K562 (cell line): ENCODE data around the gene DNAJB1. TPM values are rescaled to one million over a fixed set of nuclear protein-coding genes. Genes with fewer than 3 reads are reported as not detected.
A peak's percentile ranks its signal among the peaks of the same experiment; 100 is the strongest.

Source experiments
- ATAC-seq: fragments of 200-7000 bp; cut with Tn5 transposase; 3 replicates; pipeline ENCODE4 v1.9.1; 2020; ENCODE audit warnings: moderate library complexity
- BruUV-seq: library from RNA; stranded (reverse); fragments of 400-500 nt; replicated peaks from 2 replicates; lab custom pipeline; 2021; lab: Mats Ljungman, UMichigan
- CTCF ChIA-PET: fragments of 300-600 bp; formaldehyde crosslinking; extraction: SDS; loops from one replicate; lab custom pipeline; 2021; ENCODE audit warnings: low intra/inter-chr PET ratio; lab: Yijun Ruan, JAX
- POLR2A ChIA-PET: fragments of 300-600, 350-650 bp; sonication (Branson Sonifier 250); formaldehyde crosslinking; extraction: SDS; loops from one replicate; lab custom pipeline; 2021; ENCODE audit warnings: antibody characterized with exemption, inconsistent platforms; lab: Yijun Ruan, JAX
- DNase-seq, 4 experiments: peaks; one replicate each; pipeline versions ENCODE4 v3.0.0 to v3.0.0-alpha.2; 2011 to 2018; ENCODE audit warnings: low spot score in 3 of 4, mixed read lengths in 3 of 4; ENCODE audit errors: extremely low read depth in 1 of 4
- FAIRE-seq: peaks from 2 replicates; lab custom pipeline; 2011; peaks lifted over from hg19 to GRCh38; lab: Jason Lieb, UNC
- H2AFZ ChIP-seq: 2 replicates; pipeline ENCODE4 v1.6.0; 2011; ENCODE audit warnings: low read depth, low read length, control low read depth, inconsistent platforms
- H3K27ac ChIP-seq: fragments of 200-600 bp; 3 replicates; pipeline ENCODE4 v1.8.0; 2011; ENCODE audit warnings: low read depth, mild to moderate bottlenecking, control low read depth, inconsistent platforms, low read length, moderate library complexity, mixed read lengths; ENCODE audit errors: extremely low read depth
- H3K27me3 ChIP-seq, 2 experiments: fragments of 300-600 bp in 1 of 2; 2 replicates in 1 of 2; 3 replicates in 1 of 2; pipeline versions ENCODE4 v1.6.0 to v1.8.0; 2011; ENCODE audit warnings: inconsistent platforms in 2 of 2, low read length in 2 of 2, mild to moderate bottlenecking in 1 of 2, mixed read lengths in 1 of 2, moderate library complexity in 1 of 2; ENCODE audit not compliant: control insufficient read depth in 2 of 2, insufficient read depth in 2 of 2
- H3K36me3 ChIP-seq: fragments of 300-600 bp; 3 replicates; pipeline ENCODE4 v1.8.0; 2011; ENCODE audit warnings: mild to moderate bottlenecking, low read length, inconsistent platforms; ENCODE audit not compliant: control insufficient read depth, insufficient read depth
- H3K4me1 ChIP-seq, 2 experiments: fragments of 200-600 bp in 1 of 2; replicated peaks in 1 of 2; 2 replicates in 1 of 2; 3 replicates in 1 of 2; pipeline versions ENCODE4 v1.5.1 to v1.8.0; 2011; ENCODE audit warnings: inconsistent platforms in 2 of 2, low read length in 2 of 2, mild to moderate bottlenecking in 1 of 2, mixed read lengths in 1 of 2, moderate library complexity in 1 of 2; ENCODE audit not compliant: control insufficient read depth in 2 of 2, insufficient read depth in 2 of 2
- H3K4me2 ChIP-seq: 2 replicates; pipeline ENCODE4 v1.6.1; 2011; ENCODE audit warnings: low read length, control low read depth, inconsistent platforms, mixed read lengths; ENCODE audit not compliant: insufficient read depth
- H3K4me3 ChIP-seq: fragments of 200-600 bp; sonication (generic), shearing (Covaris generic); 2 replicates; pipeline ENCODE4 v1.5.1; 2016; ENCODE audit warnings: control low read depth, inconsistent platforms
- H3K79me2 ChIP-seq: fragments of 200-600 bp; 3 replicates; pipeline ENCODE4 v1.8.0; 2011; ENCODE audit warnings: low read length, inconsistent platforms; ENCODE audit not compliant: control insufficient read depth, insufficient read depth
- H3K9ac ChIP-seq, 2 experiments: 2 replicates each; pipeline versions ENCODE4 v1.6.0 to v1.6.1; 2011; ENCODE audit warnings: low read depth in 2 of 2, low read length in 2 of 2, control low read depth in 1 of 2, inconsistent platforms in 1 of 2, mild to moderate bottlenecking in 1 of 2, mixed read lengths in 1 of 2; ENCODE audit not compliant: insufficient read depth in 1 of 2
- H3K9me1 ChIP-seq: one replicate; pipeline ENCODE4 v1.6.0; 2011; ENCODE audit warnings: inconsistent platforms, mild to moderate bottlenecking, low read length, moderate library complexity; ENCODE audit not compliant: control insufficient read depth, insufficient read depth
- H3K9me3 ChIP-seq: replicated peaks from 2 replicates; pipeline ENCODE4 v1.5.1; 2011; ENCODE audit warnings: low read depth, low read length, inconsistent platforms; ENCODE audit not compliant: control insufficient read depth, insufficient read depth
- H4K20me1 ChIP-seq: replicated peaks from 2 replicates; pipeline ENCODE4 v1.6.1; 2011; ENCODE audit warnings: low read length, inconsistent platforms, mixed read lengths; ENCODE audit not compliant: control insufficient read depth, insufficient read depth
- MED1 ChIP-seq: sonication (generic); formaldehyde crosslinking; IDR thresholded peaks from 2 replicates; pipeline ENCODE4 v1.8.1; 2023; ENCODE audit warnings: missing genetic modification reagents, borderline replicate concordance
- NFXL1 ChIP-seq: fragments of 450-650 bp; formaldehyde crosslinking; IDR thresholded peaks from 2 replicates; pipeline ENCODE4 v1.4.0; 2021; ENCODE audit warnings: mild to moderate bottlenecking
- SREBF2 ChIP-seq: sonication (generic); formaldehyde crosslinking; IDR thresholded peaks from 2 replicates; pipeline ENCODE4 v1.4.0; 2020; ENCODE audit warnings: mild to moderate bottlenecking, missing genetic modification reagents
- YBX1 ChIP-seq: fragments of 450-650 bp; IDR thresholded peaks from 2 replicates; pipeline ENCODE4 v1.7.1; 2016; ENCODE audit warnings: mild to moderate bottlenecking
- ZFP36 ChIP-seq: fragments of 150-350 bp; IDR thresholded peaks from 2 replicates; pipeline ENCODE4 v1.6.1; 2018; ENCODE audit warnings: low read length, low read depth; ENCODE audit not compliant: partially characterized antibody
- ZNF23 ChIP-seq: fragments of 250-450 bp; sonication (Bioruptor Pico); IDR thresholded peaks from 2 replicates; pipeline ENCODE4 v1.4.0; 2020; ENCODE audit warnings: mild to moderate bottlenecking
- ZNF263 ChIP-seq: sonication (generic); formaldehyde crosslinking; IDR thresholded peaks from 2 replicates; pipeline ENCODE4 v1.8.0; 2022; ENCODE audit warnings: mild to moderate bottlenecking, missing genetic modification reagents, borderline replicate concordance
- WGBS: fragments of 100-300 bp; shearing (Covaris generic); methylation state at CpG from one replicate; pipeline ENCODE4 v1.1.6; 2016; ENCODE audit warnings: low coverage, mixed read lengths; ENCODE audit not compliant: insufficient coverage; ENCODE audit errors: missing lambda C conversion rate; 5-methylcytosine and 5-hydroxymethylcytosine counted together
- in situ Hi-C: fragments of 300-500 bp; cut with MboI; formaldehyde crosslinking; loops from 4 replicates; pipeline ENCODE4 v1.15.0; 2018; ENCODE audit warnings: inconsistent platforms, mixed read lengths
- intact Hi-C: fragments of 100-400 bp; cut with micrococcal nuclease; formaldehyde crosslinking; loops from 2 replicates; pipeline ENCODE4 v1.14.2; 2022
- polyA plus RNA-seq, 8 experiments: library from polyadenylated mRNA; depleted of rRNA in 4 of 8; stranded (reverse) in 5 of 8; unstranded in 3 of 8; fragments of >200 nt; fragmentation: Nextera tagmentation in 2 of 8; fragmentation: Illumina TruSeq in 1 of 8; extraction: Ambion mirVana in 2 of 8; extraction: Trizol in 1 of 8; gene quantifications; 2 replicates each; pipeline versions ENCODE4 v1.2.1 to v1.2.3, GENCODE V29; 2011 to 2014; ENCODE audit warnings: inconsistent platforms in 1 of 8, missing spikeins in 1 of 8
- total RNA-seq, 7 experiments: library from RNA; depleted of rRNA in 6 of 7; stranded (reverse); fragments of >200 nt in 6 of 7; fragmentation: Illumina TruSeq in 2 of 7; extraction: Trizol in 2 of 7; gene quantifications; 2 replicates each; pipeline versions ENCODE4 v1.2.1 to v1.2.3, GENCODE V29; 2011 to 2021; ENCODE audit warnings: low replicate concordance in 1 of 7
- TF ChIP-seq, protein P1 (sequence below): fragments of 250-450 bp; sonication (Bioruptor Pico); IDR thresholded peaks from 2 replicates; pipeline ENCODE4 v1.4.0; 2020; ENCODE audit warnings: mild to moderate bottlenecking, moderate library complexity

DNAJB1 gene
- total and polyA plus RNA-seq, 9 of the 15 experiments (the other 6 are each of a cell fraction or from before 2014, with no cell fraction given) = 13.2 to 113 (median 62.1) TPM

DNA sequence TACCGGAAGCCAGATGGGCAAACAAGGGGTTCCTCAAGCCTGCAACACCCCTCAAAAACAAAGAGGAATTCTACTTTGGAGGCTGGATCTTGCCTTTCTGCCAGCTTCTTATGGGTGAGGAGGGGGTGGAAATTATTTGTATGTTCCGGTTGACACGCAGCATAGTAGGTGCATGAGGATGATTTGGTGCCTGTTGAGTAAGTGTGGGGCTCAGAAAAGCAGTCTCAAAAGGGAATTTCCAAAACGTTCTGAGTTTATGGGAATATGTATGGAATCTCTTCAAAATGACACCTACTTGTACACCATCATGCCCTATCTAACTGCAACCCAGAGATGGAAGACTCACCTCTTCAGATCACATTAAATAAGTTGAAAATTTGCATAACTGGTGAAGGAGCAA, 8.2 kb upstream of the DNAJB1 start:
- no peak for FAIRE-seq

More for the DNA sequence above, 8.2 kb upstream of the DNAJB1 start:
- ATAC-seq = no peak
- CTCF ChIA-PET = no interaction called here
- no peak overlapping the region for H2AFZ ChIP-seq
- no peak overlapping the region for H3K4me3 ChIP-seq
- peaks cover 3% of the 10 kb centered on the region; the same call in 2 of the 3 replicates for H3K36me3 ChIP-seq
- in situ Hi-C loops = no loop called here
- WGBS = 68% methylated on average over 4 of the region's 4 CpGs
- peaks cover 5% of the 10 kb centered on the region; the same call in 1 of the 2 replicates for H4K20me1 ChIP-seq
- BruUV-seq = TSS peak; percentile 32
- no peak for TF ChIP-seq MED1 (CRISPR knock-in tag)
- TF ChIP-seq, protein P1, sequence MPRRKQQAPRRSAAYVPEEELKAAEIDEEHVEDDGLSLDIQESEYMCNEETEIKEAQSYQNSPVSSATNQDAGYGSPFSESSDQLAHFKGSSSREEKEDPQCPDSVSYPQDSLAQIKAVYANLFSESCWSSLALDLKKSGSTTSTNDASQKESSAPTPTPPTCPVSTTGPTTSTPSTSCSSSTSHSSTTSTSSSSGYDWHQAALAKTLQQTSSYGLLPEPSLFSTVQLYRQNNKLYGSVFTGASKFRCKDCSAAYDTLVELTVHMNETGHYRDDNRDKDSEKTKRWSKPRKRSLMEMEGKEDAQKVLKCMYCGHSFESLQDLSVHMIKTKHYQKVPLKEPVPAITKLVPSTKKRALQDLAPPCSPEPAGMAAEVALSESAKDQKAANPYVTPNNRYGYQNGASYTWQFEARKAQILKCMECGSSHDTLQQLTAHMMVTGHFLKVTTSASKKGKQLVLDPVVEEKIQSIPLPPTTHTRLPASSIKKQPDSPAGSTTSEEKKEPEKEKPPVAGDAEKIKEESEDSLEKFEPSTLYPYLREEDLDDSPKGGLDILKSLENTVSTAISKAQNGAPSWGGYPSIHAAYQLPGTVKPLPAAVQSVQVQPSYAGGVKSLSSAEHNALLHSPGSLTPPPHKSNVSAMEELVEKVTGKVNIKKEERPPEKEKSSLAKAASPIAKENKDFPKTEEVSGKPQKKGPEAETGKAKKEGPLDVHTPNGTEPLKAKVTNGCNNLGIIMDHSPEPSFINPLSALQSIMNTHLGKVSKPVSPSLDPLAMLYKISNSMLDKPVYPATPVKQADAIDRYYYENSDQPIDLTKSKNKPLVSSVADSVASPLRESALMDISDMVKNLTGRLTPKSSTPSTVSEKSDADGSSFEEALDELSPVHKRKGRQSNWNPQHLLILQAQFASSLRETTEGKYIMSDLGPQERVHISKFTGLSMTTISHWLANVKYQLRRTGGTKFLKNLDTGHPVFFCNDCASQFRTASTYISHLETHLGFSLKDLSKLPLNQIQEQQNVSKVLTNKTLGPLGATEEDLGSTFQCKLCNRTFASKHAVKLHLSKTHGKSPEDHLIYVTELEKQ (CRISPR knock-in tag) = no peak
- TF ChIP-seq SREBF2 = no peak
- TF ChIP-seq NFXL1 (CRISPR knock-in tag) = no peak
- TF ChIP-seq ZFP36 = no peak
- TF ChIP-seq ZNF23 (CRISPR knock-in tag) = no peak
- TF ChIP-seq YBX1 = no peak
- TF ChIP-seq ZNF263 = no peak
- TF ChIP-seq, all 486 proteins: peak for 0
- H3K9ac ChIP-seq = peak overlapping the region in 1 of 2 experiments; percentile 32; a peak in 1 of 4 replicates
- no peaks in the 10 kb centered on the region for H3K9me1 ChIP-seq
- 0 out of 3 replicates have a peak overlapping the region, but pooled peaks have one; percentile 11 for H3K27ac ChIP-seq
- POLR2A ChIA-PET = interaction anchor here (0.9 to 1.8 kb wide), 5 partner anchors 8 to 19 kb away, joined by 3 to 7 read pairs (median 5); partner anchors contain the start of gene DNAJB1
- no peaks in the 10 kb centered on the region for H3K27me3 ChIP-seq
- no peak for DNase-seq
- H3K79me2 ChIP-seq = peaks cover 20% of the 10 kb centered on the region
- intact Hi-C loops = no loop called here
- H3K4me1 ChIP-seq = peaks cover 23 to 53% of the 10 kb centered on the region in 2 experiments; a peak in 4 of 5 replicates
- peak overlapping the region; percentile 26; the same call in 1 of the 2 replicates for H3K4me2 ChIP-seq
- no peaks in the 10 kb centered on the region for H3K9me3 ChIP-seq
